ENCODE results near the gene SYT7.

Gene SYT7

DNA sequence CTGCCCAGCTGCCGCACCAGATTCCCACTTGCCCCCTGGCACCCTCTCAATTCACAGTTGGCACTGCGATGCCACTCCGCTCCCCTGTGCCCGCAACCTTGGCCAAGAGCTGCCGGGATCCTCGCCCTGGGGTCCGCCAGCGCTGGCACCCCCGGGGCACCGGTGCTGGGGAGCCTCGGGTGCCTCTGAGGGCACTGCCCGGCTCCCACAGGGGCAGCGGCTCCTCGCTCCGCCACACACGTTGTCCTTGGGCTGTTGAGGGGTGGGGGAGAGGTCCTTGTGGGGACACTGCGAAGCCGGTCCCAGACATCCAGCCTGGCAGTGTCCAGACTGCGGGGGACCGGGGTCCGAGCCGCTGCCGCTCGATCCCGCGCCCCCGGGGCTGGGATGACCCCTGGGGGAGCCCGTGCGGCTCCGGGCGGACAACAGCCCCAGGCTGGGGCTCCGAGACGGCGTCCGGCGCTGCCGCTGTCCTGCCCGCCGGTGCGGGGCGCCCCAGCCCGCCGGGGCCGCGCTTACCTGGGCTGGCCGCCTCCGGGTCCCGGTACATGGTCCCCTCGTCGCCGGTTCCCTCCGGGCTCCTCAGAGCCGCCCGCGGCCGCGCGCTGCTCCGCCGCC is 496 bp downstream of the SYT7 start:
- no peak for DNase-seq (ENCODE audit: low spot score)

DNA sequence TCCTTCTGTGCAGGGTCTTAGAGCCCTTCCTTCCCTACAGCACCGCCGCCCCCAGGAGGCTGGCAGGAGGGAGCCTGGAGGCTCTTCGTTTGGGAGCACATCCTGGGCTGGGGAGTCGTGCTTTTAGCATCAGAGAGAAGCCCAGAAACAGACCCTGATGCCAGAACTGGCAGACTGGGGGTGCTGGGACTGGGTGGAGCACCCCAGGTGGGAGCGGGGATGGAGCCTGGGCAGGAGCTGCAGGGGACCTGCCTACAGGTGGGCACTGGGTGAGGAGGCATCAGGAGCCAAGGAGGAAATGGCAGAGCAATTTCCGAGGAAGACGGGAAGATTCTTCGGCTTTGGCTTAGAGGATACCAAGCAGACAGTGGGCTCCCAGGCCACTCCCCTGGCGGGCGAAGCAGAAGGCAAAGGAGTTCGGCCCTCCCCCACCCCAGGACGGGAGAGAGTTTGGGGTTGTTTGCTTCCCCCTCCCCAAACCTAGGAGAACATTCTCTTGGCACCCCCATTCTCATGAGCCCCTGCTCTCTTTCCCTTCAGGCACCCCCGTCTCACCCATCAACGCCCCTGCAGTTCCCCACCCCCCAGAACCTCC is 1.1 kb downstream of the SYT7 start:
- no peak for DNase-seq (ENCODE audit: low spot score)

DNA sequence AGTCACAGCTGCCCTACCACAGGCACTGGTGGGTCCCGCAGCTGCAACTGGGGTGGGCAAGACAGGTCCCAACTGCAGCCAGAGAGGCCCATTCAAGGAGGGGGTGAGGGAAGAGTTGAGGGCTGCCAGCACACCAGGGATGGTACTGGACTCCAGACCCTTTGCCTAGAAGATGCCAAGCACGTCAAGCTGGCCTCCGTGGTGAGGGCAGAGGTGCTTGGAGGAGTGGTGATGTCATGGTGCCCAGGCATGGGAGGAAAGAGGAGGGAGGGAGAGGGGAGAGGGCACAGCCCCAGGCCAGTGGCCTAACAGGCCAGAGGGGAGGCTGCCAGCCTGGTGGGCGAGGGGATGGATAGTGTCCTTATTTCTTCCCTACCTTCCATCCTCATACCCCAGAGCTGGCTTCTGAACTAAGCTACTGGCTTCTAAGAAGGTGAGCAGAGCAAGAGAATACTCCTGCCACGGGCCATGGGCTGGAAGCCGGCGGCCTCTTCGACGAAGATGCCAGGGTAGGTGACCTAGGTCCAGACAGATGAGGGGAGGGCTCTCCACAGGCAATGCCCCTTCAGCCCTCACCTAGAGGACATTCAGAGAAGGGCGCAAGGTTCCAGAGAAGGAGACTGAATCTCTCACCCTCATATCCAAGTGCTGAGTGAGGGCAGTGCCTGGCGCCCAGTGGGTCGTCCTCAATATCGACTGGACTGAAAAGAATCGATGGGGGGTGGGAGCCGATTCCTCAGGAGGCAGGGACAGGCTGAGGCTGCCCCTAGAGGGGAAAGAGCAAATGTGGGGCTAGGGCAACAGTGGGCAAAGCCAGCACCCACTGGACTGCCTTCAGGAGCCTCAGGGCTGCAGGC is 1.8 kb downstream of the SYT7 start:
- DNase-seq (ENCODE audit: low spot score): no peak

DNA sequence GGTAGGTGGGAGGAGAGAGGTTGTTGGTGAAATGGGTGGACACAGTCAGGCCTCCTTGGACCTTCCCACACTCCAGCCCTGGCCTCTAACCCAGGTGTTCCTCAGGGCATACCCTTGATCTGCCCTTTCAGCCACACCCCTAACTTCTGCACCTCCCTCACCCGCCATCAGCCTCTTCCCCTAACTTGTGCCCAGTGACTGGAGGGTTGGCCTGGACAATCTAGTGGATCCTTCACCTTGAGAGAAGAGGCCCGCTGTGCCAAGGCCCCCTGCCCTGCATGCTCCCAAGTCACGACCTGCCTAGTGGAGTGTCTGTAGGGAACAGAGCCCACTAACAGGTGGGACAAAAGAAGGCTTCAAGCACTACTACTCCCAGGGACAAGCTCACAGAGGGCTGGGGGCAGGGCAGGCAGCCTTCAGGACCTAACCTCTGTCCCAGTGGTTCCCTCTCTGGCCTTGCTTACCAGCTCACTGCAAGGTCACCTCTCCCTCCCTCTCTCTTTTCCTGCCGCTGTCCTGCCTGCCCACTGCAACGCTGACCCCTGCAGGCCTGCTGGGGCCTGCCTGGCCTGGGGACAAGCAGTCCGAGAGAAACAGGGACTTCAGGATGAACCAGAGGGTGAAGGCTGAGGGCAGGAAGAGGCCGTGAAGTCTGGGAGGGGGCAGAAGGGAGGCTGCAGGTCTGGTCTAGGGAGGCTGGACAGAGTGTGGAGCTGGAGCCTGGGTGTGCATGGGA is 3.3 kb downstream of the SYT7 start:
- DNase-seq (ENCODE audit: low spot score): no peak

DNA sequence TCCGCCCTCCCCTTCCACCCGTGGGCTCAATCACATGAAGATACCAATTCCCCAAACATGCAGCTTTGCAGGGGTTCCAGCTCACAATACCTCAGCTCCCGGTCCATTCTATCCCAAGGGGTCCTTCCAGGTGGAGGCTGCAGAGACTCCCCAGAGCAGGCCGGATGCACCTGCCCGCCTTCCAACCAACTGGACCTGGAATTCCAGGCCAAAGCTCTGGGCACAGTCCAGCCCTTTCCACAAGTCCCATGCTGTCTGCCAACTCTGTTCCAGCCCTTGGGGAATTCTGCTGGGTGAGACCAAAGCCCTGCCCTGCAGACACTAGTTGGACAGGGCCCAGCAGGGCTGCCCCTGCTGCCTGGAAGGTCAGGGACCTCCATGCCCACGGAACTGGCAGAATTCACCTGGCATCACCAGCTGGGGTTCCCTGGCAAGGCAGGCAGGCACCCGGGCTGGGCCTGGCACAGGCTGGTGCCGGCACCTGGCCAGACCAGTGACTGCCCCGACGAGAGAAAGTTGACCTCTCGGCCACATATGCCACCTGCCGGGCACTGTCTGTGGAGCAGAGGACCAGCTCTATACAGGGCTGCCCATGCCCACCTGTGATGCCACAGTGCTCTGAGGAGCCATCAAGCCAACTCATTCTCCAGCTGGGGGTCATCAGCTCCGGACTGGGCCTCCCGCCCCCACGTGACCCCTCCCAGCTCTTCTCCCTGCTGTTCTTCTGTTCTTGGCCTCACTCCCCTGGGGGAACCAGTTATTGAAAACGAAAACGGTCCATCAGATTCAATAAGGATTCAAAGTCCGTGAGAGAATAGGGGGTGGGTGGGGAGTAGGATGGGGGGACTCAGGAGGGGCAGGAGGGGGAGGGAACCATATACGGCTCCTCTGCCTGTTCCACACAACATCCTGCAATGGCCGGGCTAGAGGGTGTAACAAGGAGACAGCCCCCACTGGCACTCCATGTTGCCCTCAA is 4.7 kb downstream of the SYT7 start:
- no peak for DNase-seq (ENCODE audit: low spot score)

DNA sequence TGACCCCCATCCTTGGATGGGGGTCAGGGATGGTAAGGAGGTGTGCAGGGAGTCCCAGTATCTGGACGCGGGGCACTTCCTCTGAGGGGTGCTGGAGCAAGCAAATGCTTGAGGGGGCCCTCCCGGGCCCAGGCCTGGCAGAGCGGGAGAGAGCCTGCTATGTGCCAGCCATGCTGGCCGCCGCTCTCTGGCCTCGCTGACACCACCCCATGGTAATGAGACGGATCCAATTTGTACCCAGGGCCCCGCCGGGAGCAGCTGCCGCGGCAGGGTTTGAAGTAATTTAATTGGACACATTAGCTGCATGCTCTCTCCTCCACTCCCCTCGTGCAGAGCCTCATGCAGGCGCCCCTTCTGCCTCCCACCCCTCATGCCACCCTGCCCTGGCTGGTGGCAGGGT is 6.3 kb downstream of the SYT7 start:
- DNase-seq (ENCODE audit: low spot score): no peak

DNA sequence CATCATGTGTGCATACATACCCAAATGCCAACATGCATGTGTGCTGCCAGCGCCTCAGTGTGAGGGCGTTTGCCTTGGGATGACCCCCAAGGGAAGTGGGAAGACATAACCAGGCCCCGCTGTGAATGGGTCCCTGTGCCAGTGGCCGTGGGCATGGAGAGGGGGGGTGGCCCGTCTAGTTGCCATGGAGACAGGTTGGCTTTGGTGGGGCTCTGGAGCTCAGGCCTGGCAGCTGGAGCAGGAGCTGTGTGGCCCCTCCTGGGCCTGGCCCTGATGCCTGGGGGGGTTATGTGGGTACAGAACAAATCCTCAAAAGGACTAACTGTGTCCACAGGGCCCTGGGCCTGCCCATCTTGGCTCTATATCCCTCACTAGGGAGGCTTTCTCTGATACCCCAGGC is 8.0 kb downstream of the SYT7 start:
- no peak for DNase-seq (ENCODE audit: low spot score)

DNA sequence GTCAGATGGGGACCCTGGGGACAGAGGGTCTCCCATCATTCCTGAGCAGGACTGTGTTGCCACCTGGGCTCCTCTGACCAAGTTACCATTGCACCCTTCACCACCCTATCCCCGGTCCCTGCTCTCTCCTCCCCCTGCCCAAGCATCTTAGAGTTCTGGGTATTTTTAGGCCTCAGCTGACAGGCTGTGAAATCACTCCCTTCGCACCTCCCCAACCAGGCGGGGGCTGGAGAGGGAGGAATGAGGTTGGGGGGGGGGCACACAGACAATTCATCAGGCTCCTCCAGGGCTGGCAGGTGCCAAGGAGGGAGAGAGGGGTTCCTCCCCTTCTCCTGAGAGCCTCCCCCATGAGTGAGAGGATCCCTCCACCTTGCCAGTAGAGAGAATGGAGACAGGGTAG is 9.0 kb downstream of the SYT7 start:
- DNase-seq (ENCODE audit: low spot score): no peak

DNA sequence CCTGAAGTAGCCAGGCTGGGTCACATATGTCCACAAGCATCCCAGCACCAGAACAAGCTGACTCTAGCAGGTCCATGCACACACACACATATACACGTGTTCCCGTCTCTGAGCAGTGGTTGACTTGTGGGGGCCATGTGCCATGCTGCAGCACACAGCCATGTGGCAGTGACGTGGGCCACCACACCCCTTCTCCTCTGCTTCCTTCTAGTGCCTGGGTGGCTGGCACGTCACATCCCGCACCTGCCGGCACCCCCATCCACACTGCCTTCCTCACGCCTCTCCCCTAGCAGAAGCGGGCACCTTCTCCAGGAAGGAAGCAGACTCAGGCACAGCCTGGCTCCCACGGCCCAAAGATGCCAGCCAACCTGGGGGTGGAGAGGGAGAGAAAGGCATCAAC is 9.5 kb downstream of the SYT7 start:
- DNase-seq (ENCODE audit: low spot score): no peak

DNA sequence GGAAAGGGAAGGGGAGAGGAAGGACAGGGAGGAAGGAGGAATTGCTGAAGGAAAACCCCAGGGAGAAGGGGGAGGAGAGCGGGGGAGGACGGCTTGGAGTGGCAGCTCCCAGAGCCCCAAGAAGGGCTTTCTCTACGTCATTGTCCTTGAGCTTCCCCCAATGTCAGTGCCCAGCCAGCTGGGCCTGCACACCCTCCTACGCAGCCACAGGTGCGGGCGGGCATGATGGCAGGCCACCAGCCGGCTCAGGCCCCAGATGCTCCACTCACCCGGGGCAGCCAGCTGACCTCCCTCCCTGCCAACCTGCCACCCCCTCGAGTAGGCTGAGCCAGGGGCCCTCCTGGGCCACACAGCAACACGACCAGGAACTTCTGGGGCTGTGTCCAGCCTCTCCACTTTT is 11.2 kb downstream of the SYT7 start:
- no peak for DNase-seq (ENCODE audit: low spot score)

DNA sequence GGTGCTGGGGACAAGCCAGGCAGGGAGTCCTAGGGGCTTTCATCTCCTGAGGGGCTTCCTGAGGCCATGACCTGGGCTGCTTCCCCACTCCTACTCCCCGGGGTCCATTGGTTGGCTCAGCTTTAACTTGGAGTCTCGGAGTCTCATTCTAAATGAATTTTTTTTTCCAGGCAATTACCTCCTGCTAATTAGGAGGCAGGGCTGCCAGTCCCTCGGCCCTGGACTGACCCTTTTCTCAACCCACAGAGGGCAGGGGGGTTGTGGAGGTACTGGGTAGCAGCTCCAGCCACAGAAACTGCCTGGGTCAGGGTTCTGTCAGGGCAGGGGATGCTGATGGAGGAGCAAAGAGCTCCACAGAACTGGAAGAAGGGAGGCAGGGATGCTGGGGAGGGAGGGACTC is 11.9 kb downstream of the SYT7 start:
- DNase-seq (ENCODE audit: low spot score): no peak

DNA sequence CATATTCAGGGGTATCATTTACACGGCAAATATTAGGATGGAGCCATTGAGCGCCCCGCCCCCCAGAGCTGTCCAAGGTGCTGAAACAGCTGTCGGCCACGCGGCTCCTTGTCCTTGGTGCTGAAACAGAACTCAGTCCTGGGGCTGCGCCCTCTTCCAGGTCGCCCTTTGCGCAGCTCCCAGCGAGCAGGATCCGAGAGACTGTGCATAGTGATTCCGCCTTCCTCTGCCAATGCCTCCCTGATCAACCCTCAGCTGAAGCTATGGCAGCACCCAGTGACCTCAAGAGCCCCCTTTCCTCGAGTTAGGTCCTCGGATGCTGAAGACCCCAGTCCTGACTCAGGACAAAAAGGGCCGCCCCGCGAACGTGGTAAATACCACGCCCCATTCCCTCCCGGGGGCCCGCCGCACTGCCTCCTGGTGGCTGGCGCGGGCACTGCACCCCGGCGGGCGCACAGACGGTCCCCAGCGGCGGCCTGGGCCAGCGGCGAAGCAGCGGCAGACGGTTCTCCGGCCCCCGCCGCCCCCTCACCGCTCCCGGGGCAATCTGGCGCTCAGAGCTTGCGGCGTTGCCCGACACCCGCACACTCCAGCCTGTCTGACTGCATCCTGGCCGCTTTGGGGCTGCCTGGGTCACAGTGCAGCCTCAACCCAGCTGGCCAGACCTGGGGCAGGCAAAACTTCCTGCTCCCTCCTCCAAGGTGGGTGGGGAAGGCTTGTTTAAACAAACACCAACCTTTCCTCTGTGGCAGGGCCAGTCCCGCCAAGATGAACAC is 13.4 kb downstream of the SYT7 start:
- peak; percentile 70 for DNase-seq (ENCODE audit: low spot score)

DNA sequence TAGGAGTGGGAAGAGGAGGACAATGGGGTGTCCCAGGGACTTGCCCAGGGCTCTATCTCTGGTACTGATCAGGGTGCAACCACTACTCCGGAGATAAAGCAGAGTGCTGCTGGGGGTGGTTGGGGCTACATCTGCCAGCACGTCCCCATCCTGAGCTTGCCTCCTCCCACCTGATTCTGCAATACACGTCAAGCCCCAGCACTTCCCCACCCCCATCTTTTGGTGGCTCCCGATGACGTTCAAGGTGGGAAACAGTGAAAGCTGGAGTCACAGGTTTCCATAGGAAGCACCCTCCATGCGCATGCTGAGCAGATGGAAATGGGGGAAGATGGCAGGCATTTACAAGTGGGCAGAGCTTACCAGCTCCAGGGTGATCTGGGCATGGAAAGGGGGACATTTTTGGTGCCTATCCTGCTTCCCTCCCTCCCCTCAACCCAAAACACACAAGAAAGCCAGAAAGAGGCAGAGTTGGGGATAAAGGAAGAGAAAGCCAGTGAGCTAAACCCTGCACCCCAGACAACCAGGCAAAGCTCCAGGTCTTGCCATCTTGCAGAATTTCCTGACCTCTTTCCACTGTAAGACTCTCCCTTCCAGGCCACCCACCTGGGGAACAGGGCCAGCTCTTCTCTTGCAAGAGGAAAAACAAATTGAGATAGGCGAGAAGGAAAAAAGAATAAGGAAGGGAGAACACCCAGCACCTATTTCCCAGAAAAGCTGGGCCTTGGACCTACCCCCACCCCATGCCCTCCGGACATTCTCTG is 15.8 kb downstream of the SYT7 start:
- no peak for DNase-seq (ENCODE audit: low spot score)

DNA sequence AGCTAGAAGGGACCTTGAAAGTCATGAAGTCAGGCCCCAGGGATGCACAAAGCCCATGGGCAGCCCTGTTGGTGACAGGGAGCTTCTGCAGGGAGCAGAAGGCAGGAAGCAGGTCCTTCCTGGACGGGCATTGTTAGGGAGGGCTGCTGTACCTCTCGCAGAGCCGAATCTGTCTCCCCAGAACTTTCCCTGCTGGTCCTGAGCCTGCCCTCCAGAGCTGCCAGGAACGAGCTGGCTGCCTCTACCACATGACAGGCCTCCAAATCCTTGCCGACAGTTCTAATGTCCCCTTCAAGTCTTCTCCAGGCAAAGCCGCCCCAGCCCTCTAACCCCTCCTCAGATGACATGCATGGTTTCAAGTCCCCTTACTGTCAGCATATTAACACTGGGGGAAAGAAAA is 20.1 kb downstream of the SYT7 start:
- DNase-seq (ENCODE audit: low spot score): no peak

DNA sequence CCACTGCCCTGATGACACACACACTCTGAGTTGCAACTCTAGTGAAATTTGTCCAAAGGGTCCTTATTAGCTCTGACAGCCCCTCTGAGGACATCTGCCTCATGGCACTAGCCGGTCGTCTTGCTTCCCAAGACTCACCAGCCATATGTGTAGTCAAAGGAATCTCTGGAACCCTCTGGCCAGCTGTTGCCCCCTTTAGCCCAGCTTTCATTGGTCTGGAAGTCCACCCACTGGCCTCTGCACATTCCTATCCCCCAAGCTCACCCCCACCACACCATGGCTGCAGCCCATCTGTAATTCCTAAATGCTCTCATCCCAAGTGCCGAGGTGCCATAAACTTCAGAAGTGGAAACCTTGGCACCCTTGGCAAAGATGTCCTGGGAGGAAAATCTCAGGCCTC is 24.3 kb downstream of the SYT7 start:
- DNase-seq (ENCODE audit: low spot score): no peak

DNA sequence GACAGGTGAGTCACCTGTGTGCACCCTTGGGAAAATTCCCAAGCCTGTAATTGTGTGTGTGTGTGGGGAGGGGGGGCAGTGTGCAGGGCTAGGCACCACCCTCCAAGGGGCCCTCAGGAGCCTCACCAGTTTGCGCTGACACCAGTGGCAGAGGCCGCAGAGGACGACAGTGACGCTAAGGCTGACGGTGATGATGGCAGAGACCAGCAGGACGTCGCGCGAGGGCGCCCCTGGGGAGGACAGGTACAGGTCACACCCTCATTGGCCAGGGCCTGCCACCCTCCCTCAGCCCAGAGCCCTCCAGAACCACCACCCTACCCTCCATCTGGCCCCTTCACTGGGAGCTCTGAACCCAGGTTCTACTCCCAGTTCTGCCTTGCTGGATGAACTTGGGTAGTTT is 24.9 kb downstream of the SYT7 start:
- DNase-seq (ENCODE audit: low spot score): no peak

DNA sequence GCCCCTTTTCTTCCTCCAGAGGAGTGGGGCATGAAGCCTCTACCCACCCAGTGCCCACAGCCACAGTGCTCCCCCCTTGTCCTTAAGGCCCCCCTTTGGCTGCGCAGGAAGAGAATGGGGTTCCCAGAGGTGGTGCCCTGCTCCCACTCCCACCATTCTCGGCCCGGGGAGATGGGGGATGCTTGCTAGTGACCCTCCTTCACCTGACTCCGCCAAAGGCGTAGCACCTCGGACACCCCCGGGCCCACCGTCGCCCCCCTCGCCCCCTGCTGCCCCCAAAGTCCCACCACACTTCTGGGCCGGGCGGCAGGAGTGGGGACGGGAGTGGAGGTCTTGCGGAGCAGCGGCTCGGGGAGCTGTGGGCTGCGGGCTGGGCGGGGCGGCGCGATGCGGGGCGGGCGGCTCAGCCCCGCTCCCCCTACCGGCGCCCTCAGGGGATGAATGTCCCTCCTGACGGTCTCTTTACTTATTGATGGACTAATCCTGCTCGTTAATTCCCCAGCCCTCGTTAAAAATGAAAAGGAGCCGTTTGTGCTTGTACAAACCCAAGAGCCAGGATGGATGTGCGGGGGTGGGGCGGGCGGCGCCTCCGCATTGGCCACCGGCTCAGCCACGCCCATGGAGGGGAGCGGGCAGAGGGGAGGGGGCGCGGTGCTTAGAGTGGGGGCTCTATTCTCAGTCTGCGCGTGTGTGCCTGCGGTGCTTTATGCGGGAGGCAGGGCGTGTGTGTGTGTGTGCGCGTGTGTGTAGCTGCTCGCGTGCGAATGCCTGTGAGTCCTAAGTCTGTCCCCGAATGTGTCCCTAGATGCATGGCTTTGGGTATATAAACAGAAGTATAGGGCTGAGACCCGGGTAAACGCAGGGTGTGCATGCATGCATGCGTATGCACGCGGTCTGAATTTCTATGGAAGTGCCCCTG is 25.6 kb downstream of the SYT7 start:
- DNase-seq (ENCODE audit: low spot score): peak; percentile 22

DNA sequence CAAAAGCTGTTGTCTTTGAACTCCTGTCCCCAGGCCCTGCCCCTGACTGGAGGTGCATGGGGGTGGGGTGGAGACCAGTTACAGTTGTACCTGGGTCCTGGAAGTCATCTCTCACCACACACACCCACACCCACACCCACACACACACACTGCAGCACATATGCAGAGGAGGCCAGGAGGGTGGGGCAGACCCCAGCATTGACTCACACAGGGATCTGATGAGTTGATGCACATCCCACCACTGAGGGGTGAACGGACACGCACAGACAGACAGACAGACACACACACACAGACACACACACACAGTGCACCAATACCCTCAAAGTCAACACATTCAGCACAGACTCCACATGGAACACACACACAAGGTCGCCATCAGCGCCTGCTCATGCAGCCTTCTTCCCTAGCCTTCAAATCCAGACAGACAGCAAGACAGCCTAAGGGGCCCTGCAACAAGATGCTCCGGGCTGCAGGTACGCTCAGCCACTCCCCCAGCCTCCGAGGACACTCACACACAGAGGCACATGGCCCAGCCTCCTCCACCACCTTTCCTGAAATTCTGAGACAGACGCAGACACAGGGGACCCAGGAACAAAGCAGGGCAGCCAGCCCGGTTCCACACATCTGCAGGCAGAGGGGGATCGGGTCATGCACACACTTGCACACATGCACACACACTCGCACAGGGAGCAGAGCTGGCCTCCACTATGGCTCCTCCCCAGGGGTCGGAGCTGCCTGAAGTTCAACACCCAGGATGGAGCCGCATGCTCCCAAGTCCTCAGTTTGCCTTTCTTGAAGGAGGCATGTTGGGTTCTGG is 26.5 kb downstream of the SYT7 start:
- DNase-seq (ENCODE audit: low spot score): no peak
